NCI-H774 (cell line): Measurements from ENCODE around the gene LPAR2.
"Not testable (repeated sequence)": the region's sequence is repeated elsewhere in the genome, so short reads cannot be mapped to it uniquely, and the experiment has no call there.

ENCODE experiments used
- DNase-seq: peaks from one replicate; lab custom pipeline; 2025; lab: John Stamatoyannopoulos, UW

The LPAR2 gene

DNA sequence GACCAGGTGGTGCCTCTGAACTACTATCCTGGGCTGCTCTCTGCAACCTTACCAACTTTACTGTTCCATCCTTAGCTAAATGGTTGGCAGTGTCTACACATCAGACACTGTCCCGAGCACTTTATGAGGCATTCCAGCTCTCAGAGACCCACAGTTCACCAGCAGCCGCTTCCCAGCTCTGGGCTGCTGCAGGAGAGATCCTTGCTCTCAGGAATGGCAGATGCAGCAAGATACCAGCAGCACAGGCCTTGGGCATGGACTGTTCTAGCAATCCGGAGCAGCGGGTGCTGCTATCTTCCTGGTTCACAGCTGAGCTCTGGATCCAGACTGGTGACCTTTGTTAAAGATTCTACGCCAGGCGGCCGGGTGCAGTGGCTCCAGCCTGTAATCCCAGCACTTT lies 3.3 kb upstream of the LPAR2 start:
- DNase-seq: no peak

DNA sequence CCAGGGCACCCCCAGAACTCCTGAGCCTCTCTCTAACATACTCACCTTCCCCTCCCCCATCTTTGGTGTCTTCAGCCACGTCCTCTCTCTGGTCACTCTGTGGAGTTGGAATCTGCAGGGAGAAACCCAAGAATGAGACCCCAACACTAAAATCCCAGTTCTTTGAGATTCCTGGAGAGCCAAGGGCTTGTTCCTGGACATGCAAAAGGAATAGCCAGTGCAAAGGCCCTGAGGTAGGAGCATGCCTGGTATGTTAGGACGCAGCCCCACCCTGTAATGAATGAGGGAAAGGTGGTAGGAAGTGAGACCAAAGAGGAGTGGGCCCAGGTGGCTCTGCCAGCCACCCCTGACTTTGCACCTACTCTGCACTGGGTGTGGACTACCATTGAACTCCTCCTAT lies 2.4 kb upstream of the LPAR2 start:
- DNase-seq: no peak

- no peak for DNase-seq
These were observed 2.0 kb upstream of the LPAR2 start for GRCh38 chr19:19630062-19630414.

DNA sequence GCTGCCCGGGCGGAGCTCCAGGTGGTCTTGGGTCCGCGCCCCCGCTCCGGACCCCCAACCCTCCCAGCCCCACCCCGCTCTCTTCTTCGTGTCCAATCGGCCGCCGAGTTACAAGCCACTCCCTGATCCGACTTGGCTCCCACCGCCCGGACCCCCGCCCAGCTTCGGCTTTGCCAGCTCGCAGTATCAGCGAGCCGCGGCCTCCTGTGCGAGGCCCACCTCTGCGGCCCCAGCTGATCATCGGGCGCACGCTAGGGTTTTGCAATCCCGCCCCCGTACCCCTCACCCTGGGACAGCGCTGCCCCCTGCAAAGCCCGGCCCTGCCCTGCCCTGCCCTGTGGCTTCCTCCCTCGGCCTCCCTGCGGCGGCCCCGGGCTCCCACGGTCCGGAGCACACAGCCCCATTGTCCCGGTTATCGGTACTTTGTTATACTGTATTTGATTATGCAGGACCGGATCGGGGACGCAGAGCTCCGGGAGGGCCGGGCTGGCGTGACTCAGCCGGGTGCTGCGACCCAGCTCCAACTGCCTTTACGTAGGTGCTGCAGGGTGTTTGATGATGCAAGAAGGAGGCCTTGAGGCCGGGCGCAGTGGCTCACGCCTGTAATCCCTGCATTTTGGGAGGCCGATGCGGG lies 598 bp upstream of the LPAR2 start:
- DNase-seq: peak; percentile 42

GRCh38 chr19:19626516-19627472 lies 1.2 kb downstream of the LPAR2 start:
- no peak for DNase-seq

GRCh38 chr19:19624032-19624570 lies 3.9 kb downstream of the LPAR2 start:
- no peak for DNase-seq

DNA sequence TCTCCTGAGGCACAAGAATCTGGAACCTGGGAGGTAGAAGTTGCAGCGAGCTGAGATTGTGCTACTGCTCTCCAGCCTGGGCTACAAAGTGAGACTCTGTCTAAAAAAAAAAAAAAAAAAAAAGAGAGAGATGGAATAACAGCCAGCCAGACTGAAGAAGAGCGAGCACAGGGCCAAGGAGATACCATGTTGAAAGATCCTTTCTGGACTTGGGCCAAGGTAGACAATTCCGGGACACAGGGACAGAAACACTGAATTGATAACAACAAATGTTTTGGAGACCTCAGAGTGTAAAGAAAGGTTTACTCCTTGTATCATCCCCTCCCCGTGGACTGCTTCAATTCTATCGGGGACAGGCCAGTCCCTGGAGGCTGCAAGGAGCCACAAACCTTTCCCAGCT lies 4.6 kb downstream of the LPAR2 start:
- DNase-seq: no peak

- no peak for DNase-seq
These were observed 8.2 kb downstream of the LPAR2 start for GRCh38 chr19:19619849-19620210.

- DNase-seq: no peak
These were observed 8.7 kb downstream of the LPAR2 start for GRCh38 chr19:19619181-19619848.

DNA sequence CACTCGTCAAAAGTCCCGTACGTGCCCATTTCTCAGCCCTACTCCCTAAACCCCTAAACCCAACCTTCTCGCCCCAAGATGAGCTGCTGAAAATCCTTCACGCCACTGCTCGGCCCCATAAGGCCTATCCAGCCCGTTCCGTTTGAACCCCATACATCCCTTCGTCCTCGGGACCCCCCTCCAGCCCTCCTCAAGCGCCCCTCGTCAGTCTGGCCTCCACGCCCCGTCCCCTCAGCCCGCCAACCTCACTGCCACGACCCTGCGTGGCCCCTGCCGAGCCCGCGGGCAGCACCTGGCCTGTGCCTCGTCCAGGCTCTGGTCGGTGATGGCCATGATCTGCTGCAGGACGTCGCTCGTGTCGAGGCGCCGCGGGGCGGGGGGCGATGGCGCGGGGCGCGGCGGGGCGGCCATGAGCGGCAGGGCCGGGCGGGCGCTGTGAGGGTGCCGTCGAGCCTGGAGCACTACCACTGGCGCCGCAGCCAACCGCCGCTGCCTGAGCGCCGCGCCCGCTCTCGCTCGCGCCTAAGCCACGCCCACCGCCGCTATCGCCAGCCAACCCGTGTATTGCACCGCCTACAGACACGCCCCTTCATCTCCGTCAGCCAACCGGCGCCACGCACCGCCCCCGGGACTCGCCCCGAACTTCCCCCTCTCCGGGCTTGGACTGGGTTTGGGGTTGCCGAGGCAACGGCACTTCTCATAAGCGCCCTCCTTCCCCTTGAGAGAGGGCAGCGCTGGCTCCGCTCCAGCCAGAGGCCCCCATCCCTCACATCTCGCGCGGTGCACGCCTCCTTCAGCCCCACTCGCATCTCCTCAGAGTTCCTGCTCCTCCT lies 9.6 kb downstream of the LPAR2 start, which contains the start of gene PBX4:
Gene PBX4, minus strand, starts transcription at position 469 of the 833 bp plus-strand sequence. Its CDS starts 58 bp downstream, at position 411.
- peak; percentile 95 for DNase-seq

DNA sequence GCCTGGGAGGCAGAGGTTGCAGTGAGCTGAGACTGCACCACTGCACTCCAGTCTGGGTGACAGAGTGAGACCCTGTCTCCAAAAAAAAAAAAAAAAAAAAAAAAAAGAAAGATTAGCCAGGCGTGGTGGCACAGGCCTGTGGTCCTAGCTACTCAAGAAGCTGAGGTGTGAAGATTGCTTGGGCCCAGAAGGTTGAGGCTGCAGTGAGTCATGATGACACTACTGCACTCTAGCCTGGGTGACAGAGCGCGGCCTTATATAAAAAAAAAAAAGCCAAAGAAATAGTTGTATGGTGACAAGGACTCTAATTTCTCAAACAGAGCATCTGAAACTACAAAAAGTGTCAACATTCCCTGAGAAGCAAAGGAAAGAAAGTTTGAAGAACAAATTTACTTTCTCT lies 12.9 kb downstream of the LPAR2 start:
- DNase-seq: no peak

DNA sequence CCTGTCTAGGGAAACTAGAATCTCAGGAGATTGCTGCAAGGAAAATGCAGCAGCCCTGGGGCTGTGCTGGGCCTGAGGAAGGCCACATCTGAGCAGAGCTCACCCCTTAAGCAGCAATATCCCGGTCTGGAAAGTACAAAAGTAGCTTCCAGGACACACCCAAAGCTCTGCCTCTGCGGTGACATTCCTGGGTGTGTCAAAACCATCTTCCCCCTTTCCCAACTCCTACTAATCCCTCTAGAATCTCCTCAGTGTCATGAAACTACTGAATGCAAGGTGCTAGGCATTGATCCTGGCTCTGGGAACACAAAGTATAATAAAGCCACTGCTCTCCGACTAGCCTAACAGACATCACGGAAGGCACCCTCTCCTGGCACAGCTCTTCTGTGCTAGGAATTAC lies 14.5 kb downstream of the LPAR2 start:
- no peak for DNase-seq

DNA sequence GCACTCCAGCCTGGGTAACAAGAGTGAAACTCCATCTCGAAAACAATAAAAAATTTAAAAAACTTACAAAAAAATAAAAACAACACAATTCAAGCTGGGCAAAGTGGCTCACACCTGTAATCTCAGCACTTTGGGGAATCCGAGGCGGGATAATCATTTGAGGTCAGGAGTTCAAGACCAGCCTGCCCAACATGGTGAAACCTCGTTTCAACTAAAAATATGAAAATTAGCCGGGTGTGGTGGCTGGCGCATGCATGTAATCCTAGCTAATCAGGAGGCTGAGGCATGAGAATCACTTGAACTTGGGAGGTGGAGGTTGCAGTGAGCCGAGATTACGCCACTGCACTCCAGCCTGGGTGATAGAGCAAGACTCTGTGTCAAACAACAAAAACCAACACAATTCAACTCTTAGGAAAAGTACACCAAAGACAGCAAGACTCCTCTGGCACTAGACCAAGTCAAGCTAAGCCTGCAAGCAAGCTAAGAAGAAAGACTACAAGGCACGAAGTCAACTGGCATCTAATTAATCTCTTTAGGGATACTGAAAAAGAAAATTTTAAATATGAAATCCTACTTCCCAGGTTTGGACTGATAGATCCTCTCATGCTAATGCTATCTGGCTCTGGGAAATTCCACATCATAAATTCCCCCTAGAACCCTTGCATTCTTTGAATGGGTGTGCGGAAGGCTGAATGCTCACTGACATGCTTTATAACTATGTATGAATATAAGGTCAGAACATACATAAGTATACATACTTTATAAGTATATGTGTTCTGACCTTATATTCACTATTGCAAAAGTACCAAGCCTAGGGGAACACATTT lies 17.4 kb downstream of the LPAR2 start:
- DNase-seq: no peak

GRCh38 chr19:19606686-19607085 lies 21.3 kb downstream of the LPAR2 start:
- not testable (repeated sequence) for DNase-seq

- no peak for DNase-seq
These were observed 22.0 kb downstream of the LPAR2 start for GRCh38 chr19:19606021-19606420.

- no peak for DNase-seq
These were observed 25.2 kb downstream of the LPAR2 start for GRCh38 chr19:19602713-19603324.

DNA sequence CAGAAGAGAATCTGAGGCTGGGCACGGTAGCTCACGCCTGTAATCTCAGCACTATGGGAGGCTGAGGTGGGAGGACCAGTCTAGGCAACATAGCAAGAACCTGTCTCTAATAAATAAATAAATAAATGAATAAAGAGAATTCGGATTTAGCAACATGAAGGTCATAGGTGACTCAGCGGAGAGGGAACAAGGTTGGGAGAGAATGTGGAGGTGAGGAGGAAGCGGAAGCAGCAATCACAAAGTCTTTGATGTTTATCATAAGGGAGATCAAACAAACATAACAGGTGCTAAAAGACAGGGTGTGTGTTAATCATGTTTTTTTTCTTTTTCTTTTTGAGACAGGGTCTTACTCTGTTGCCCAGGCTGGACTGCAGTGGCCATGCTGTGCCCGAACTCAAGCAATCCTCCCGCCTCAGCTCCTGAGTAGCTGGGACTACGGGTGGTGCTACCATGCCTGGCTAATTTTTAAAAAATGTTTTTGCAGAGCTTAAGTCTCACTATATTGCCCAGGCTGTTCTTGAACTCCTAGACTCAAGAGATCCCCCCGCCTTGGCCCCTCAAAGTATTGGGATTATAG lies 25.8 kb downstream of the LPAR2 start:
- no peak for DNase-seq

DNA sequence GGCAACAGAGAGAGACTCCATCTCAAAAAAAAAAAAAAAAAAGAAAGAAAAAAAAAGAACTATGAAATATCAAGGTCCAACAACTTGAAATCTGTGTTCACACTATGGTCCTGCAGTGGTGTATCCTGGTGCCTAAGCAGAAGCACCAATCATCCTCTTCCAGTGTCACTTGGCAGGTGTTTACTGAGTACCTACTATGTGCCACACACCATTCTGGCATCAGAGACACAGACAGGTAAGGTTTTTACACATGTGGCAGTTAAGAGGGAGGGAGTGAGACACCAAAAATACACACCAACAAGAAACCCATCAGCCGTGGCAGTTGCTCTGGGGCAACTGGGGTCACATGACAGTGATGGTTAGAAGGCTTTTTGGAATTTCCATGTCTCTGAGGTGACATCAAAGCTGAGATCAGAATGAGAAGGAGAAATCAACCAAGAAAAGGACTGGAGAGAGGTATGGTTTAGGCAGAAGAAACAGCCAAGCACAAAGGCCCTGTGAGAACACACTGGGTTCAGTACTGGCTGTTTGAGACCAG lies 27.2 kb downstream of the LPAR2 start:
- DNase-seq: no peak

- DNase-seq: not testable (repeated sequence)
These were observed 29.1 kb downstream of the LPAR2 start for GRCh38 chr19:19598728-19599451.
